SU-DHL-6 (cell line): ENCODE results near the gene FLOT2.
A peak's percentile ranks its signal among the peaks of the same experiment; 100 is the strongest.
"Not testable (repeated sequence)": the region's sequence is repeated elsewhere in the genome, so short reads cannot be mapped to it uniquely, and the experiment has no call there.

Source experiments
- H2AFZ ChIP-seq: fragments of 200-600 bp; sonication (generic); 2 replicates; pipeline ENCODE4 v1.6.1; 2014; ENCODE audit warnings: low read depth, mild to moderate bottlenecking, moderate library complexity, mixed read lengths, antibody characterized with exemption, low read length; ENCODE audit not compliant: severe bottlenecking
- H3F3A ChIP-seq: fragments of 200-600 bp; shearing (Covaris generic); 2 replicates; pipeline ENCODE4 v1.6.0; 2016; ENCODE audit warnings: antibody characterized with exemption, mild to moderate bottlenecking; ENCODE audit not compliant: insufficient read depth
- H3K27ac ChIP-seq: fragments of 200-600 bp; sonication (generic); 2 replicates; pipeline ENCODE4 v1.5.1; 2016; ENCODE audit warnings: low read depth, mild to moderate bottlenecking, low read length, moderate library complexity, mixed read lengths
- H3K27me3 ChIP-seq: fragments of 200-600 bp; sonication (generic), shearing (Covaris generic); 2 replicates; pipeline ENCODE4 v1.6.0; 2014; ENCODE audit warnings: mild to moderate bottlenecking, low read length
- H3K36me3 ChIP-seq: fragments of 200-600 bp; sonication (generic); 2 replicates; pipeline ENCODE4 v1.6.1; 2014; ENCODE audit warnings: mild to moderate bottlenecking, low read length, mixed read lengths
- H3K4me2 ChIP-seq: fragments of 300-600, 200-600 bp; shearing (Covaris generic), sonication (generic); 2 replicates; pipeline ENCODE4 v1.6.0; 2014; ENCODE audit warnings: low read length, low read depth, mild to moderate bottlenecking; ENCODE audit not compliant: poor library complexity, severe bottlenecking
- H3K4me3 ChIP-seq: fragments of 200-600 bp; sonication (generic); 2 replicates; pipeline ENCODE4 v1.5.1; 2014; ENCODE audit warnings: antibody characterized with exemption, low read length, mild to moderate bottlenecking, mixed read lengths; ENCODE audit not compliant: insufficient read depth, poor library complexity, severe bottlenecking
- H3K79me2 ChIP-seq: fragments of 200-600 bp; sonication (generic); 2 replicates; pipeline ENCODE4 v1.6.1; 2014; ENCODE audit warnings: mild to moderate bottlenecking, low read length, moderate library complexity; ENCODE audit not compliant: insufficient read depth
- H3K9ac ChIP-seq: fragments of 200-600 bp; sonication (generic); 2 replicates; pipeline ENCODE4 v1.7.0; 2014; ENCODE audit warnings: mild to moderate bottlenecking, low read length
- H3K9me2 ChIP-seq: fragments of 200-600 bp; sonication (generic); replicated peaks from 2 replicates; pipeline ENCODE4 v1.6.1; 2014; ENCODE audit warnings: low read length; ENCODE audit not compliant: insufficient read depth
- H3K9me3 ChIP-seq: fragments of 200-600 bp; sonication (generic); 2 replicates; pipeline ENCODE4 v1.6.1; 2014; ENCODE audit warnings: low read length, mixed read lengths; ENCODE audit not compliant: insufficient read depth
- H4K20me1 ChIP-seq: fragments of 200-600 bp; sonication (generic); 2 replicates; pipeline ENCODE4 v1.6.1; 2014; ENCODE audit warnings: low read depth, mild to moderate bottlenecking, antibody characterized with exemption, low read length, moderate library complexity, mixed read lengths
- EZH2phosphoT487 ChIP-seq: fragments of 200-600 bp; sonication (generic), shearing (Covaris generic); conservative IDR thresholded peaks from 2 replicates; pipeline ENCODE4 v1.6.1; 2018; ENCODE audit warnings: mild to moderate bottlenecking, antibody characterized with exemption, low read length, moderate library complexity, mixed read lengths
- TF ChIP-seq, protein P1 (sequence below): fragments of 200-600 bp; sonication (generic); IDR thresholded peaks from one replicate; pipeline ENCODE4 v1.5.1; 2017; ENCODE audit warnings: antibody characterized with exemption, mild to moderate bottlenecking, low read length, moderate library complexity; ENCODE audit not compliant: insufficient read depth, poor library complexity, severe bottlenecking

The FLOT2 gene

DNA sequence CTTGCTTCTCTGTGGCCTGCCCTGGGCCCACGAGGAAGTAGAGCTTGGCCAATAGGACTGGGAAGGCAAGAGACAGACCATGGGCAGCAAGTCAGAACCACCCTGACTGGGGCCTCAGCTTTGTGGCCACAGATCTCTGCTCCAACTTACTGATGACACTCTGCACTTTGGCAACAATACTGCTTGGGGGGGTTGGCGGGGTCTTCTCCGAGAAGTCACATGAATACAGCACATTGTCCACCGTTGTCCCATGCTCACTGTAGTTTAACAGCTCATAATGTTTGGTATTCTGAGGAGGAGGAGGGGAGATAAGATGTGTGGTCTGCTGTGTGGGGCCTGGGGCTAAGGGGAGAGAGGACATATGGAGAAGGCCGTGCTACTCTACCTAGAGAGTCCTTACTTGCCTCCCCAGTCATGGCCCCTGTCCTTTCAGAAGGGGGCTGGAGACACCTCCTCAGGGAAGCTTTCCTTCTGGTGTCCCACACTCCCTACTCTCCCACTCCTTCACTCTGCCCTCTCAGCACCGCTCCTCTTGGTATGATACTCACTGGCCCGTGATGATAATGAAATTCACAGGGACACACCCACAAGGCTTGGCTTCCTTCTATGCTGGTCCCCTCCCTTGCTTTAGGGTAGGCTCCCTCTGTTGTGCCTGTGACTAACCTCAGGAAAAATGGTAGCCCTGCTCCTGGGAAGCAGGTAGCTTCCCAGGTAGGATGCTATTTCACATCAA, 9.3 kb upstream of the FLOT2 start:
- Histone ChIP-seq H3K9ac (no peak overlapping the region), H3K9me3 (no peaks in the 10 kb centered on the region), H3K27me3 (no peaks in the 10 kb centered on the region), H2AFZ (no peak overlapping the region), H3K9me2 (no peaks in the 10 kb centered on the region), H3K36me3 (peaks cover 17% of the 10 kb centered on the region; the same call in 1 of the 2 replicates), H3K27ac (no peak overlapping the region), H3F3A (peaks cover 20% of the 10 kb centered on the region), H3K4me2 (no peak overlapping the region), H4K20me1 (no peaks in the 10 kb centered on the region), H3K79me2 (peaks cover 5% of the 10 kb centered on the region), H3K4me3 (no peak overlapping the region)
- no peak for TF ChIP-seq EZH2phosphoT487
- TF ChIP-seq, protein P1, sequence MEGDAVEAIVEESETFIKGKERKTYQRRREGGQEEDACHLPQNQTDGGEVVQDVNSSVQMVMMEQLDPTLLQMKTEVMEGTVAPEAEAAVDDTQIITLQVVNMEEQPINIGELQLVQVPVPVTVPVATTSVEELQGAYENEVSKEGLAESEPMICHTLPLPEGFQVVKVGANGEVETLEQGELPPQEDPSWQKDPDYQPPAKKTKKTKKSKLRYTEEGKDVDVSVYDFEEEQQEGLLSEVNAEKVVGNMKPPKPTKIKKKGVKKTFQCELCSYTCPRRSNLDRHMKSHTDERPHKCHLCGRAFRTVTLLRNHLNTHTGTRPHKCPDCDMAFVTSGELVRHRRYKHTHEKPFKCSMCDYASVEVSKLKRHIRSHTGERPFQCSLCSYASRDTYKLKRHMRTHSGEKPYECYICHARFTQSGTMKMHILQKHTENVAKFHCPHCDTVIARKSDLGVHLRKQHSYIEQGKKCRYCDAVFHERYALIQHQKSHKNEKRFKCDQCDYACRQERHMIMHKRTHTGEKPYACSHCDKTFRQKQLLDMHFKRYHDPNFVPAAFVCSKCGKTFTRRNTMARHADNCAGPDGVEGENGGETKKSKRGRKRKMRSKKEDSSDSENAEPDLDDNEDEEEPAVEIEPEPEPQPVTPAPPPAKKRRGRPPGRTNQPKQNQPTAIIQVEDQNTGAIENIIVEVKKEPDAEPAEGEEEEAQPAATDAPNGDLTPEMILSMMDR, result no peak

DNA sequence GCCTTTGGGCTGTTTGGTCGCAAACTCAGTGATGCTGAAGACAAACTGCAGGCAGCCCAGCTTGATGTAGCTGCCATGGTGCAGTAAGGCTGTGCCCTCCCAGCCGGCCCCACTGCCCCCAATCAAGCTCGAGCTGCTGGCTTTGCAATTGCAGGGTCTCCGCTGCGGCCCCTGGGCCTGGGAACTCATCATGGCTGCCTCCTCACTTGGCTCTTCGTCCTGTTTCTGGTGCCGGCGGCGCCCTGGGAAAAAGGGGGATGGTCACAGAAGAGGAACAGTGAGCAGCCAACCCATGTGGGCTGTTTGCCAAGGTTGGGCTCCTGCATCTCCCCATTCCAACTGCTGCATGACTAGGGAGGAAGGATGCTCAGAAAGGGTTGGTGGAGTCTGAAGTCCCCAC, 8.7 kb upstream of the FLOT2 start:
- no peak for TF ChIP-seq EZH2phosphoT487
- TF ChIP-seq, protein P1, result no peak
- peaks cover 20% of the 10 kb centered on the region for H3F3A ChIP-seq
- H3K9me2 ChIP-seq, result no peaks in the 10 kb centered on the region
- H2AFZ ChIP-seq, result no peak overlapping the region
- no peak overlapping the region for H3K4me3 ChIP-seq
- no peak overlapping the region for H3K4me2 ChIP-seq
- no peaks in the 10 kb centered on the region for H3K9me3 ChIP-seq
- peaks cover 11% of the 10 kb centered on the region for H3K79me2 ChIP-seq
- no peaks in the 10 kb centered on the region for H4K20me1 ChIP-seq
- no peaks in the 10 kb centered on the region for H3K27me3 ChIP-seq
- no peak overlapping the region for H3K27ac ChIP-seq
- H3K36me3 ChIP-seq, result peaks cover 15% of the 10 kb centered on the region; the same call in 1 of the 2 replicates
- no peak overlapping the region for H3K9ac ChIP-seq

DNA sequence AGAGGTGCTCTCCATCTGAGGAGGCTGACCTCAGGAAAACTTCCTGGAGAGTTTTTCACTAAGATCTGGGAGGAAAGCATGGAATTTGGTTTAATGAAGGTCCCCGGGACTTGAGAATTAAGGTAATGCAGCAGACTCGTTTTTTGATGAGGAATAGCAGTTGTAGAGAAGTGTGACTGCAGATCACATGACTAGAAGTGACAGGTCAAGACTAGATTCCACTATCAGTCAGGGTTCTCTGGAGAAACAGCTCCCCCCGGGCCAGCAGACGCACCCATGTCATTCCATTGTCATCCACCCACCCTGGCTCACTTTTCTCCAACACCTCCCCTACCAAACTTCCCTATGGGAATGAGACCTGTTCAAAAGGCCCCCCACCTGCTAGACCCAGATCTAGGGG, 7.3 kb upstream of the FLOT2 start:
- Histone ChIP-seq H3K36me3 (peaks cover 7% of the 10 kb centered on the region; the same call in 1 of the 2 replicates), H4K20me1 (no peaks in the 10 kb centered on the region), H3K27me3 (no peaks in the 10 kb centered on the region), H3K27ac (no peak overlapping the region), H3K4me2 (no peak overlapping the region), H3K9ac (no peak overlapping the region), H3F3A (peaks cover 20% of the 10 kb centered on the region), H3K9me2 (no peaks in the 10 kb centered on the region), H3K9me3 (no peaks in the 10 kb centered on the region), H3K4me3 (no peak overlapping the region), H3K79me2 (peaks cover 21% of the 10 kb centered on the region), H2AFZ (no peak overlapping the region)
- no peak for TF ChIP-seq EZH2phosphoT487
- TF ChIP-seq, protein P1, result no peak

DNA sequence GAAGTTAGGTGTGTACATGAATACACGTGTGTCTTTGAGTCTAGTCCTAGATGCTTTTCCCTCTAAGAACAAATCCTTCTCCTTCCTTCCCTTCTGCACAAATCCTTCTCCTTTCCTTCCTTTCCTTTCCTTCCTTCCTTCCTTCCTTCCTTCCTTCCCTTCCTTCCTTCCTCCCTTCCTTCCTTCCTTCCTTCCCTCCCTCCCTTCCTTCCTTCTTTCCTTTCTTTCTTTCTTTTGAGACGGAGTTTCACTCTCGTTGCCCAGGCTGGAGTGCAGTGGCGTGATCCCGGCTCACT, 6.0 kb upstream of the FLOT2 start:
- H3K27ac ChIP-seq, H4K20me1 ChIP-seq, H3K9me3 ChIP-seq, H3K4me3 ChIP-seq, H3K27me3 ChIP-seq, H3K9me2 ChIP-seq, H3K36me3 ChIP-seq, H2AFZ ChIP-seq: not testable (repeated sequence)
- peaks cover 31% of the 10 kb centered on the region for H3F3A ChIP-seq
- H3K4me2 ChIP-seq, result peak overlapping the region; percentile 42
- H3K9ac ChIP-seq, result 0 out of 2 replicates have a peak overlapping the region, but pooled peaks have one; percentile 12
- peaks cover 21% of the 10 kb centered on the region for H3K79me2 ChIP-seq
